ENCODE results near the gene GRK5. TPM values are rescaled to one million over a fixed set of nuclear protein-coding genes. Genes with fewer than 3 reads are reported as not detected.

GRK5 gene
- total RNA-seq, 1 experiment from 2014 or later: 1.2 TPM

- Mint-ChIP-seq H3K27me3 (ENCODE audit: low read depth) (peaks cover 12% of the 10 kb centered on the region), H3K9me3 (peaks cover 0 to 5% of the 10 kb centered on the region in 2 experiments; a peak in 1 of 5 replicates), H3K27ac (no peak overlapping the region), H3K4me1 (peaks cover 11 to 13% of the 10 kb centered on the region in 2 experiments), H3K36me3 (ENCODE audit: insufficient read depth in 1 of 3, low read depth in 3 of 3) (peaks cover 0 to 2% (median 0%) of the 10 kb centered on the region in 3 experiments; a peak in 1 of 7 replicates), H3K4me3 (no peak overlapping the region)
- Histone ChIP-seq H3K9ac (ENCODE audit: extremely low read depth, insufficient read length, low read length) (no peak overlapping the region), H3K56ac (ENCODE audit: insufficient read length, low read depth, low read length) (no peak overlapping the region), H3K79me2 (ENCODE audit: insufficient read depth, low read length) (no peaks in the 10 kb centered on the region; the same call in 1 of the 2 replicates), H3K23me2 (ENCODE audit: insufficient read length, low read depth, low read length, poor library complexity, severe bottlenecking) (peaks cover 4% of the 10 kb centered on the region), H4K91ac (ENCODE audit: insufficient read length, low read depth, low read length) (no peak overlapping the region), H3K4me1 (ENCODE audit: insufficient read depth, low read length) (no peaks in the 10 kb centered on the region), H3T11ph (ENCODE audit: low read length) (no peak overlapping the region), H3K18ac (ENCODE audit: insufficient read length, low read depth, low read length) (no peak overlapping the region), H4K8ac (replicated peaks; ENCODE audit: insufficient read length, low read depth, low read length) (no peak overlapping the region), H3K14ac (ENCODE audit: insufficient read depth, low read length) (no peak overlapping the region; the same call in 1 of the 2 replicates), H3K79me1 (ENCODE audit: insufficient read depth, low read depth, low read length, poor library complexity, severe bottlenecking) (no peaks in the 10 kb centered on the region), H4K5ac (ENCODE audit: insufficient read length, low read depth, low read length) (no peak overlapping the region), H3K9me3 (ENCODE audit: control insufficient read depth, low read depth, low read length) (no peaks in the 10 kb centered on the region), H2BK15ac (ENCODE audit: low read depth, low read length) (no peak overlapping the region), H3K27ac (ENCODE audit: insufficient read length, low read depth, low read length) (no peak overlapping the region), H3K23ac (ENCODE audit: insufficient read length, low read depth, low read length) (no peak overlapping the region), H2BK5ac (ENCODE audit: insufficient read length, low read length) (no peak overlapping the region), H3K4me2 (ENCODE audit: insufficient read depth, insufficient read length, low read length) (no peak overlapping the region), H2BK120ac (ENCODE audit: low read depth, low read length, poor library complexity, severe bottlenecking) (no peak overlapping the region), H4K20me1 (ENCODE audit: control insufficient read depth, insufficient read depth, insufficient read length) (no peaks in the 10 kb centered on the region), H2BK20ac (ENCODE audit: low read depth, low read length, poor library complexity, severe bottlenecking) (no peak overlapping the region), H2AFZ (ENCODE audit: low read length) (no peak overlapping the region), H2BK12ac (ENCODE audit: insufficient read length, low read depth, low read length) (no peak overlapping the region), H3K4ac (ENCODE audit: low read depth, low read length) (no peak overlapping the region), H3K27me3 (ENCODE audit: insufficient read depth, low read length) (no peaks in the 10 kb centered on the region; the same call in 1 of the 2 replicates), H2AK5ac (ENCODE audit: insufficient read length, low read length) (no peak overlapping the region)
- DNase-seq: no peak
- no CpG with 5 or more reads among the region's 15 CpGs for WGBS (ENCODE audit: extremely low coverage, insufficient read length, low lambda C conversion rate)
- no peak for TF ChIP-seq CTCF (conservative IDR thresholded peaks at IDR 0.05)
Measured at GRCh38 chr10:119443441-119443840, 236.1 kb downstream of the GRK5 start.

Measured in H9 (cell line).